Kidney glomerular epithelial cell (primary cell): ENCODE measurements around the gene NRK.
A peak's percentile ranks its signal among the peaks of the same experiment; 100 is the strongest.
"Not testable (repeated sequence)": the region's sequence is repeated elsewhere in the genome, so short reads cannot be mapped to it uniquely, and the experiment has no call there.

Experiments used
- DNase-seq: peaks from one replicate; lab custom pipeline; 2025; lab: John Stamatoyannopoulos, UW

NRK gene

GRCh38 chrX:105822138-105823091 is at the start of gene NRK:
NRK (plus strand) TSS chrX:105822539; CDS start chrX:105822846, 307 bp downstream.
- DNase-seq = peak; percentile 24

DNA sequence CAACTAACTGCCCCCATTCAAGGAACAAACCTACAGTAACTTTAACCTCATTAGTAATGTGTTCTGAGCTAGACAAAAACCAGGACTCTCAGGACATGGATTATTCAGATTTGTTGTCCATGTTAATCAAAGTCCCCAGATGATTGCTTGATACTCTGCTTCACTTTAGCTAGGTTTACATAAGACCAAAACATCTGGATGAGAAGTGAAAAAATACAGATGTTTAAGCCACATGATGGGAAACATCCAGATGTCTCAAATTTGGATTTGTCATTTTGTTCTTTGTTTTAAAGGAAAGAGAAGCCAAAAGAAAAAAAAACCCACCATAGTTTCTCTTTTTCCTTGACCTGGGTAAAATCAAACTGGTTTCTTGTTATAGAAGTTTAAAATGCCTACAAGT is 48.5 kb upstream of the NRK start:
- no peak for DNase-seq

GRCh38 chrX:105775679-105776078 is 46.7 kb upstream of the NRK start:
- no peak for DNase-seq

DNA sequence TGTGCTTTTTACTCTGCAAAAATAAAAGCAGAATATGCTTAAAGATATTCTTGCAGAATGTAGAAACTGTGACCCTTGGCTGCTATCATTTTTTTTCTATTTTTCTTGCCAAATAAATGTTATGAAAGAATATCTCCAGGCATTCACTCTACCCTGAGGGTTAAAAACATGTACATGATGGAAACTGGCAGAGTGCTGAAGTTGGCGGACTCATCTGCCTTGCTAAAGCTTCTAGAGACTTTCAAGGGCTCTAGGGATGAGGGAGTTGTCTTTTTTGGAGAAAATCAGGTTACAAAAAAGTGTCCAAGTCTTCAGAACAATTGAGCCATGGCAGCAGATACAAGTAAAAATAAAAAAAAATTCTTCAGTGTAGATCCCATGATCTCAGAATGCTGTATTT is 40.5 kb upstream of the NRK start:
- DNase-seq = no peak

GRCh38 chrX:105796877-105797276 is 25.5 kb upstream of the NRK start:
- not testable (repeated sequence) for DNase-seq

- no peak for DNase-seq
Measured at GRCh38 chrX:105803891-105804290, 18.4 kb upstream of the NRK start.

GRCh38 chrX:105805655-105806054 is 16.7 kb upstream of the NRK start:
- not testable (repeated sequence) for DNase-seq

GRCh38 chrX:105816517-105816916 is 5.8 kb upstream of the NRK start:
- DNase-seq = no peak

DNA sequence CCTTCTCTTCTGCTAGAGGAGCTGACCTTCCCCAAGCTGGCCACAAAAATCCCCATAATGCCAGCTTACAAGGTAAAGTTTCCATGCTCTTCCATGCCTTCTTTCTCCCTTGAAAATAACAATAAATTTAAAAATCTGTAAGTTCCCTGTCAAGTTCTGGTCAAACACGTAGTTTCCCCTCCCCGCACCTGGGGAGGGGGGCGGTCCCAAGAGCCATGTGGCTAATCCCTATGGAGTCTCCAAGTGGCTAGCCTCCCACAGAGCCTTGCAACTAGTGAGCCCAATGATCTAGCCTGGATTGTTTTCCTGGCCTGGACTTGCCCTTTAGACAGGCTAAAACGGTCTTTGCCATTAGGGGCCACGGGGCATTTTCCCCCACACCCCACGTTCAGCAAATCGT is 2.1 kb upstream of the NRK start:
- no peak for DNase-seq

DNA sequence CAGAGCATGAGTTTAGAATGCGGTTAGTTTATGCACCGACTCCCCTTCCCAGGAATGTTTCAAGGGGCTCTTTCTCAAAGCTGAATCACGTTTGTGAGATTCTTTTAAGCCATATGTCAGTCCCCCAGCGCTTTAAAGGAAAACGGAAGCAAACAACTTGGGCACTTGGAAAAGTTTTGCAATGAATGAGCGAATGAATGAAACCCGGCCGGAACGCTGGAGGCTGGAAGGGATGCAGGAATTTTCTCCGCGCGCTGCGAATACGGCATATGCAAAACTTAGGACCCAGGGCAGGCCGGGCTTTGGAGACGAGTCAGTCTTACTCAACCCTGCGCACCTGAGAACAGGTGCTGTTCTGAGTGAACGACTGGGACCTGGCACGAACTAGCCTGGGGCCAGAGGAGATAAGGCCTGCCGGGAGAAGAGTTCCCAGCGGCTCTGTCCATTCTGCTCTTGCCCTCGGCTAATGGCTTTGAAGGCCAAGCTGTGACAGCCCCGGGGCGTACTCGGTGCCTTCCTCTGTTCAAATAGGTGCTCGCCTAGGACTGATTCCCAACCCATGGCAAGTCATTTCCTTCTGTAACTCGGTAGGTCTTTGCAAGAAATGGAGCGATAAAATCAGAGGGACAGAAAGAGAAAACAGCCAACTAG is 743 bp upstream of the NRK start:
- DNase-seq = no peak

- DNase-seq = no peak
Measured at GRCh38 chrX:105823092-105823455, 735 bp downstream of the NRK start.

- peak; percentile 3 for DNase-seq
Measured at GRCh38 chrX:105829011-105829410, 6.7 kb downstream of the NRK start.

DNA sequence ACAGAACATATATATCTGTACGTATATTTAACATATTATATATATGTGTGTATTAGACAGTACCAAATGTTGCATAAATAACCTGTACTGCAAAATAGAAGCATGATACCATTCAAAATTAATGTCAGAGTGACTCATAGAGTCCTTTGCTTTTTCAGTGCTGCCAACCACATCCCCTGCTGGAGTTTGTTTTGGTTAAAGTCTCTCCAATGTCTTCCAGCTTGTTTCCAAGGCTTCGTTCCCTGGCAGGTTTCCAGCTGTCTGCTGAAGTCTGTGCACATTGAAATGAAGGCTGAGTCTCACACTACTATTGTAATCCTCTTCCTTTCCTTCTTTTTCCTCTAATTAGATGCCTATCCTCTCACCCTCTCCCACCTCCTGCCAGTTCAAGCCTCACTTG is 14.9 kb downstream of the NRK start:
- peak; percentile 75 for DNase-seq

DNA sequence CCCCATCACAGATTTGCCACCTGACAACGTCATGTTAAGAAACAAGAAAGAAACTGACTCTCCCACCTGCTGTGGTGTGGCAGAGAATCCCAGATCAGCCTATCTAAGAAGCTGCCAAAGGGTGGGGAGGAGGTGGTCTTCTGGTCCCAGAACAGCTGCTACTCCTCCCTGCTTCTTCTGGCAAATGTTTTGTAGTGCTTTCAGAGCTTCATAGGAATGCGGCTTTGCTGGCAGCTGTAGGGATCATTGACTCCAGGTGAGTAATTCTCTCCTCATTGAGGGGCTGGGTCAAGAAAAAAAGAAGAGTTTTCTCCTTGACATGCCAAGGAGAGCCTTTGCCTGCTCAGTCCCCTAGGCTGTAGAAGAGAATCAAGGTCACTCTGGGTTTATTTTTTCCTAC is 23.3 kb downstream of the NRK start:
- no peak for DNase-seq

GRCh38 chrX:105850100-105850499 is 27.8 kb downstream of the NRK start:
- not testable (repeated sequence) for DNase-seq

DNA sequence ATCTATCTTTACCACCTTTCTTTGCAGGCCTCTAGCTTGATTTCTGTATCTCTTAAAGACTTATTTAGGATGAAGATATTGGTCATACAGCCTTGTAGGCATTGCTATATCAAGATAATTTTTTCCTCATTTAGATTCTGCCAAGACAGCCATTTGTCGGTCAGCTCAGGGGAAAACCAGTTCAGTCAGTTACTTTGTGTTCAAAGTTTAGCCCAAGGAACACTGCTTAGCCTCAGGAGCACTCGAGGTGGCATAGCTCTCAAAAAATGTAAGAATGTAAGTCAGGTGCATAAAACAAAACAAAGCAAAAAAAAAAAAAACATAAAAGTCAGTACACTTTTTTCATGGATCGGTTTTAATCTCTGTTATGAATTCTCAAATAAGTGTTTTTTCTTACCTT is 43.4 kb downstream of the NRK start:
- DNase-seq = no peak

- DNase-seq = no peak
Measured at GRCh38 chrX:105869701-105870100, 47.4 kb downstream of the NRK start.

DNA sequence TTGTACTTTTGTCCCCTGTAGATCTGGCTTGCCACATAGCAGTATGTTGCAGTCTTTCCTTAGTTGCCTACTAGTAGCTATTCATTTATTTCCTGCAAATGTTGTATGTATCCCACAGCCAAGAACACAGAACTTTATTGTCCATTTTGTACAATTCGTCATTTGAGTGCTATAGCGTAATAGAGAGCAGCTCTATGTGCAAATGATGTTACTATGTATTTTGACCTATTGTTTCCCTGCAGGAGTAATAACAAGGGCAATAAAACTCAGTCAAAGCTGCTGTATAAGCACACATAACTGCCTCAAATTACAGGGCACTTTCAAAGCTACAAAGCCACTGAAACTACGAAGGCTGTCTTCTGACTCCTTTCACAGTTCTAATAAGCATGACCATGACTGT is 48.1 kb downstream of the NRK start:
- no peak for DNase-seq

- no peak for DNase-seq
Measured at GRCh38 chrX:105872941-105873340, 50.6 kb downstream of the NRK start.

- no peak for DNase-seq
Measured at GRCh38 chrX:105874790-105875189, 52.5 kb downstream of the NRK start.

DNA sequence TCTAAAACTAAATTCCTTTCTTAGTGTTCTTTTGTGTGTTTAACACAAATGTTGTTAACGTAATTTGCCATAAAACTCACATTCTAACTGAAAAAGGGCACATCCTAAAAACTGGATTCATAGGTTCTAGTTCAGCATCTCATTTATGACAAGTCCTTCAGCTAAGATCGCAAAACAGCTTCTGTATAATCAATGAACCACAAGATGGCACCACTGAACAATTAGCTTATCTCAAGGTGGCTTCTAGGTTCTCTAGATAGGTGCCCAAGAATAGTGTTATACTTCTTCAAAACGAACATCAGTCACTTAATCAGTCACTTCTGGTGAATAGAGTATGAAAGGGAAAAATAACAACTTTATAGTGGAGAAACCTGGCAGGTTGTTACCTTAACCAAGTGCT is 54.3 kb downstream of the NRK start:
- no peak for DNase-seq

- DNase-seq = no peak
Measured at GRCh38 chrX:105880491-105880890, 58.2 kb downstream of the NRK start.

GRCh38 chrX:105882581-105883275 is 60.4 kb downstream of the NRK start:
- no peak for DNase-seq
